Stomach (tissue), 4 donors: ENCODE measurements around the gene KLHDC7B.

Source experiments
- CTCF ChIP-seq, 7 experiments: fragments of 450-650 bp in 4 of 7; fragments of 200-600 bp in 3 of 7; sonication (generic) in 3 of 7; IDR thresholded peaks; one replicate each; pipeline ENCODE4 v1.5.1; 2016 to 2019; ENCODE audit warnings: antibody characterized with exemption in 7 of 7, control low read depth in 2 of 7, mild to moderate bottlenecking in 1 of 7
- POLR2A ChIP-seq, 4 donors: fragments of 450-650 bp; IDR thresholded peaks; one replicate each; pipeline ENCODE4 v1.6.1; 2016; ENCODE audit warnings: antibody characterized with exemption in 4 of 4, control low read depth in 2 of 4, mild to moderate bottlenecking in 1 of 4, moderate library complexity in 1 of 4
- POLR2AphosphoS5 ChIP-seq, 3 donors: sonication (generic); formaldehyde crosslinking; IDR thresholded peaks; one replicate each; pipeline ENCODE4 v1.6.1; 2016; ENCODE audit warnings: antibody characterized with exemption in 3 of 3

GRCh38 chr22:50573491-50574382 lies 28.0 kb downstream of the KLHDC7B start:
- TF ChIP-seq POLR2AphosphoS5 (IDR thresholded peaks at IDR 0.05) (no peak), POLR2A (IDR thresholded peaks at IDR 0.05) (no peak), CTCF (IDR thresholded peaks at IDR 0.05) (no peak)
